ENCODE results near the gene UBL7. TPM values are rescaled to one million over a fixed set of nuclear protein-coding genes. Genes with fewer than 3 reads are reported as not detected.
"Not testable (repeated sequence)": the region's sequence is repeated elsewhere in the genome, so short reads cannot be mapped to it uniquely, and the experiment has no call there.

Gene UBL7
- total RNA-seq, 1 donor from 2014 or later, result 44.6 TPM

- intact Hi-C loops (cut with DNase I), result no loop called here
- no peak for DNase-seq
- ATAC-seq (ENCODE audit: poor library complexity), result no peak
These were observed 7.5 kb upstream of the UBL7 start for GRCh38 chr15:74468341-74469032.

DNA sequence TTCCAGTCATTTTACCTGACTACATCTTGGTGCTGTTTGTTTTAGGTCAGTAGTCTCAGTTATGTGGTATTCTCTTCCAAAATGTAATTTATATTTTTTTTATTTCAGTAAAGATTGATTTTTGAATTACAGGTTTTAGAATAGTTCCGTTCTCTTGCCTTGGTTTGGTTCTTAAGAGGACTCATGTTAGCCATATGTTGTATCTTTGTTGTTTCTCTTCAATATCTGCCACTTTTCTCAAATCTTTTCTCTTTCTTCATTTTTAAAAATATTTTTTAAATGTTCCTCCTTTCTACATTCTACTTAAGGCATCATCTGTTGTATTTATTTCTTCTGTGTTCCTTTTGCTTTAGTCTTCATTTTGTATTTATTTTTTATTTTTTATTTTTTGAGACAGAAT lies 5.6 kb upstream of the UBL7 start:
- intact Hi-C loops (cut with DNase I), result no loop called here
- no peak for ATAC-seq (ENCODE audit: poor library complexity)
- DNase-seq, result no peak

GRCh38 chr15:74464897-74465296 lies 3.9 kb upstream of the UBL7 start:
- DNase-seq (no peak), ATAC-seq (ENCODE audit: poor library complexity) (no peak)
- intact Hi-C loops (cut with DNase I), result no loop called here

DNA sequence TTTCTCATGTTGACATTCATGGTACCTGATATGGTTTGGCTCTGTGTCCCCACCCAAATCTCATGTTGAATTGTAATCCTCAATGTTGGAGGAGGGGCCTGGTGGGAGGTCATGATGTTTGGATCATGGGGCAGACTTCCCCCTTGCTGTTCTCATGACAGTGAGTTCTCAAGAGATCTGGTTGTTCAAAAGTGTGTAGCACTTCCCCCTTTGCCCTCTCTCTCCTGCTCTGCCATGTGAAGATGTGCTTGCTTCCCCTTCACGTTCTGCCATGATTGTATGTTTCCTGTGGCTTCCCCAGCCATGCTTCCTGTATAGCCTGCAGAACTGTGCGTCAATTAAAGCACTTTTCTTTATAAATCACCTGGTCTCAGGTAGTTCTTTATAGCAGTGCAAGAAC lies 3.3 kb upstream of the UBL7 start:
- ATAC-seq (ENCODE audit: poor library complexity) (no peak), DNase-seq (no peak)
- intact Hi-C loops (cut with DNase I), result no loop called here

GRCh38 chr15:74463634-74464033 lies 2.7 kb upstream of the UBL7 start:
- ATAC-seq (ENCODE audit: poor library complexity) (no peak), DNase-seq (no peak)
- intact Hi-C loops (cut with DNase I), result no loop called here

DNA sequence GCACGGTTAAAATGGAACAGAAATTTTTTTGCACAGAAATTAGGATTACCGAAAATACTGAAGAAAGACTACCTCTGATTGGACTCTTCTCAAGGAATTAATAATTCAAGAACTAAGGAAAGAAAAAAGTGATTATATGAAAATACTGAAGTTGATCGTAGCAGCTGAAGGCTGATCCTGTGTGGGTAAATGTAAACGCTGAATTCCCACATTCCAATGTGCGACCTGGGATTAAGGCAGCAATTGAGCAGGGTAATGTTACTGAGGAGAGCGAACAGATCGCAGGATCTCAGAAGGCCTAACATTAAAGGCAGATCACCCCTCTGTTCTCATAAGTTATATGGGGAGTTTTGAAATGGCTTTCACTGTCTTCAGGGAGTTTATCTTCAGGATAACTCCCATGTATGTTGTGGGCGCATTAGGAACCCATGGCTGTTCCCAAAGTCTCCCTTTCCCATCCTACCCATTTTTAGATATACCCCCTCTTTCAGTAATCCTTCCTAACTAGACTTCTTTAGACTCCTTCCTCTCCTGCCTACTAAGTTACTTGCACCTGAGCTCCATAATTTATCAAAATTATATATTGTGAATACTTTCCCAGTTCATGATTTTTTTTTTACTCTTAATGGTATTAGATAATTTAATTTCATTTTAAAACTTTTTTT lies 1.0 kb upstream of the UBL7 start:
- intact Hi-C loops (cut with DNase I), result no loop called here
- ATAC-seq (ENCODE audit: poor library complexity), result no peak
- no peak for DNase-seq

DNA sequence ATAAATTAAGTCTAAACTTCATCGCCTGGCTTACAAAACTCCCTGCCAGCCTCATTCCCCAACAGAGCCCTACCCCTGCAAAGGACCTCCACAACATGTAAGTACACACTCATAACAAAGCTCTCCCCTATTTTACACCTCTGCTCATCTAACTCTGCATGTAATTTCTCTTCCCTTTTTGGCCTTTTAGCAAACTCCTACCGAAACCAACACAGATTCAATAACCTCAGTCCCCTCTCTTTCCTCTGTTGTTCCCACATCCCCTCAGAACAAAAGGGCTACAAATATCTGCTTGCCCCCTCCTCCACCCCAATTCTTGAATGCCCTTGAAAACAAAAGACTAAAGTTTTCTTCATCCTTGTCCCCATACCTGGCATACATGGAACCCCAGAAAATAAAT lies 662 bp downstream of the UBL7 start:
- intact Hi-C loops (cut with DNase I), result no loop called here
- no peak for DNase-seq

GRCh38 chr15:74459798-74460197 lies 1.2 kb downstream of the UBL7 start:
- ATAC-seq (ENCODE audit: poor library complexity); intact Hi-C loops (cut with DNase I); DNase-seq: not testable (repeated sequence)

More for the DNA sequence above, 662 bp downstream of the UBL7 start:
- ATAC-seq (ENCODE audit: poor library complexity), result no peak

- ATAC-seq (ENCODE audit: poor library complexity) (no peak), DNase-seq (no peak)
- intact Hi-C loops (cut with DNase I), result no loop called here
These were observed 2.5 kb downstream of the UBL7 start for GRCh38 chr15:74458473-74458872.

GRCh38 chr15:74457036-74457435 lies 3.9 kb downstream of the UBL7 start:
- ATAC-seq (ENCODE audit: poor library complexity); intact Hi-C loops (cut with DNase I); DNase-seq: not testable (repeated sequence)

- DNase-seq (no peak), ATAC-seq (ENCODE audit: poor library complexity) (no peak)
- intact Hi-C loops (cut with DNase I), result no loop called here
These were observed 6.0 kb downstream of the UBL7 start for GRCh38 chr15:74454764-74455500.

- ATAC-seq (ENCODE audit: poor library complexity) (no peak), DNase-seq (no peak)
- intact Hi-C loops (cut with DNase I), result no loop called here
These were observed 6.8 kb downstream of the UBL7 start for GRCh38 chr15:74453925-74454763.

- ATAC-seq (ENCODE audit: poor library complexity) (no peak), DNase-seq (no peak)
- intact Hi-C loops (cut with DNase I), result no loop called here
These were observed 8.8 kb downstream of the UBL7 start for GRCh38 chr15:74451861-74452835.

- ATAC-seq (ENCODE audit: poor library complexity) (no peak), DNase-seq (no peak)
- intact Hi-C loops (cut with DNase I), result no loop called here
These were observed 9.6 kb downstream of the UBL7 start for GRCh38 chr15:74451322-74451721.

DNA sequence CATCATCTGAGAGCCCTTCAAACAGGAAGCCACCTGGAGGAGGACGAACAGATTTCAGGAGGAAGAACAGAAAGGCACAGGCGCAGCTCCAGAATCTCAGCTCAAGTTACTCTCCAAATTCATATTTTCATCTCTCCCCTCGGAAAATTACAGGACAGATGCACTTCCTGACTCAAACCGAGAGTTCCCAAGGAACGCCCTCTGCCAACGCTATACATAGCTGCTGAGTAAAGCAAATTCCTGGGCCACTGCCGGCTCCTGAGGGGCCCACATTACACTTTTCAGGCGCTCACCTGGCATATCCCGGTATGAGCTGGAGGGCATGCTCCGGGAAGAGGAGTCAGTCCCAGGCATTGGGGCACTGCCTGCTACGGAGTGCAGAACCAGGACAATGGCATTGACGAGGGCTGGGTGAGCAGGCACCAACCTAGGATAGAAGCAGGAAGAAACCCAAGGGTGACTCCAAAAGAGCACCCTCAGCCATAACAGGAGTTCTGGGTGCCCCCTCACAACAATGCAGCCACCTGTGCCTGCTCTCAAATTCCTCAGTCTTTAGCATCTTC lies 11.2 kb downstream of the UBL7 start:
- no peak for ATAC-seq (ENCODE audit: poor library complexity)
- no peak for DNase-seq
- intact Hi-C loops (cut with DNase I), result no loop called here

DNA sequence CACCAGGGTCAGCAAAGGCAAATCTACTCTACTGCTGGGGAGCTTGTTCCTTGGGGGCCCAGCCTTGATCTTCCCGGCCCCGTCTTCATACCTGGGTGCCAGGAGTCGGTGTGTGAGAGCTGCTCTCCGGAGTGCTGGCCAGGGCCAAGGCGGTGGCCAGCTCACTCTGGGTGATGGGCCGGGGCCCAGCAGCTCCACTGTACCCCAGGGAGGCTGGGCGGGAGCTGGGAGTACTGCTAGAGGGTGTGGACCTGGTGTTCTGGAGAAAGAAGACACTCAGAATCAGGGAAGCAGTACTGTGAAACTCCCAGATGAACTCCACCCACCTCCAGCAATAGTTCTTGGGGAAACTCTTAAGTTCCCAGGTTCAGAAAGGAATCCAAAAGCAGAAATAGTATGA lies 11.9 kb downstream of the UBL7 start:
- intact Hi-C loops (cut with DNase I), result no loop called here
- DNase-seq, result no peak
- no peak for ATAC-seq (ENCODE audit: poor library complexity)

DNA sequence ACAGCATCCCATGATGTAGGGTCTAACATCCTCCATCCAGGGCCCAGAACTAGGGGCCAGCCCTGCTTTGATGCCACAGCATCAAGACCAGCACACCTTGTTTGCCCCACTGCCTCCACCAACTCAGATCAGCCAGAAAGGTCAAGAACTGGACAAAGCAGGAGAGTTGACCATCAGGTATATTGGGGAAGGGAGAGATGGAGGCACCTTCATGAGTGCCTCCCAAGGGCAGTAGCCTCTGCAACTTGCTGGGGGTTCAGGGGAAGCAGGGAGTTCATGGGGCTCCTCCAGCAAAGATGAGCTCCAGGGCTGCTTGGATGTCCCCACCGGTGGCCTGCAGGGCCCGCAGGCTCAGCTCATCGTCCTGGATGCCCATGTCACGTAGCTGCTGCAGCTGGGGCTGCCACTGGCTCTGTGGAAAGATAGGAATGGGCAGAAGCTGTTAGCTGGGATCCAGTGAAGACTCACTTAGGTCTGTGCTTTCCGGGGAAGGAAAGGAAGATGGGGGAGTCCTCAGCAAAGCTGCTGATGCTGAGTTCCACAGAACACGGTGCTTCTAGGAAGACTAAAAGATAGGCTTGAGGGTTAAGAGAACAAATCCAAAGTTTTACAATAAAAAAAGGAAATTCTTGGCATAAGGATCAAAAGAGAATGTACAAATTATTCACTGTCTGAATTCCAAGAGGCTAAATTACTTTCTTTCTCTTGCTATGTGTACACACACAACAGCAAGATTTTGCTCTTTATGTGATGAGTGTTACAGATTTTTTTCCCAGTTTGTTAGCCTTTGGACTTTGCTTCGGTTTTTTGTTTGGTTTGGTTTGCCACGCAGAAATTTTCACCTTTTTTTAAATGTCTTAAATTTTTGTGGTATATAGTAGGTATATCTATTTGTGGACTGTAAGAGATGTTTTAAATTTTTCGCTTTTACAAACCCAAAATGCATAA lies 14.9 kb downstream of the UBL7 start:
- intact Hi-C loops (cut with DNase I), result no loop called here
- ATAC-seq (ENCODE audit: poor library complexity), result no peak

More for the DNA sequence above, 14.9 kb downstream of the UBL7 start:
- no peak for DNase-seq
